ENCODE data around the gene HYAL2.

HYAL2 gene

GRCh38 chr3:50269460-50269859 is 53.1 kb downstream of the HYAL2 start:
- no peak for DNase-seq (ENCODE audit: low spot score)

- DNase-seq (ENCODE audit: low spot score): peak; percentile 57
These were observed 53.7 kb downstream of the HYAL2 start, which contains the start of gene SEMA3B for GRCh38 chr3:50268703-50269451. Gene SEMA3B (plus strand): TSS chr3:50269147. CDS start chr3:50269241, 94 bp downstream.

GRCh38 chr3:50268276-50268675 is 54.3 kb downstream of the HYAL2 start:
- no peak for DNase-seq (ENCODE audit: low spot score)
